Measurements from ENCODE around the gene DNMBP.
"Not testable (repeated sequence)": the region's sequence is repeated elsewhere in the genome, so short reads cannot be mapped to it uniquely, and the experiment has no call there.

Gene DNMBP

DNA sequence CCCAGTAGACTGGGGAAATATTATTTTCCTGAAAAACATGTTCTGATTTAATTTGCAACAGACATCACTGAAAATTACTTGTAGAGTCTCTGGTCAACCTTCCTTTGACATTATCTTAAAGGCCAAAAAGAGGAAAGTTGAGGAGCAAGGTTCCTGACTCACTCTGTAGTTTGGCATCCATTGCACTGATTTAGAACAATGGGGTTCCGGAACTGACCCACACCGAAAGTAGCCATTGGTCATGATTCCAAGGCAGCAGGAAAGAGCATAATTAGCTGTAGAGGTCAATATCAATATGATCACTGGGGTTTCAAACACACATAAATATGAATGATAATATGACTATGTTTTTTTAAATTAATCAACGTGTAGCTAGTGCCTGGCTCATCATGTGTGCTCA, 65.8 kb downstream of the DNMBP start:
- DNase-seq: no peak

DNA sequence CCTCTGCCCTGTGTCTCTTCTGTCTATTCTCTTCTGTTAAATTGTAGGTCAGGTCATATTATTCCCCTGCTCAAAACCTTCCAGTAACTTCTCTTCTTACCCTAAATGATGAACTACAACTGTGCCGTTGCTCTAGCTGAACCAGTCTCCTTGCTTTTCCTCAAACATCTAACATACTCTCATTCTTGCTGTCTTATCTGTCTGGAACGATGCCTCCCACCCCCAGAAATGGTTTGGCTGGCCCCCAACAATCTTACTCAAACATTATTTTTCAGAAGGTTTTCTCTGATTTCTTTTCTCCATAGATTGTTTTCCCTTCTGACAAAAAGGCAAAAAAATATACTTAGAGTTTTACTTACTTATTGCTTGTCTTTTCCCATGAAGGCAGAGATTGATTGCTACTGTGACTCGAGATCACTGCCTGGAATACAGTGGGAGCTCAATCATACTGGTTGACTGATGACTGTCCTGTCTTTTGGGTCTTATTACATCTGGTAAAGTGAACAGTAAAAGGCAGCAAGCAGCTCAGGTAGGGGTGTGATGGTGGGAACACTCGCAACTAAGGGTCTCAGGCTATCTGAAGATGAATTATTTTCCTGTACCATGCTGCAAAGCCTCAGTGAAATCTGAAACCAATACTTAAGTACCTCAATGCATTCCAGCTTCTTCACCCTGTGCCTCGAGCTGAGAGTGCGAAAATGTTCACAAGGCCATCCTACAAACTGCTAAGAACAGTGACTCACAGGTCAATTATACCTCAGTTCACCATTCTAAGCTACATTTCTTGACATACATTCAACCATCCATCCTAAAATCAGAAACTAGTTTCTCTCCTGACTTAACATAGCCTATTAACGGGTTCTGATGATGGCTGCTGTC, 67.6 kb downstream of the DNMBP start:
- no peak for DNase-seq

DNA sequence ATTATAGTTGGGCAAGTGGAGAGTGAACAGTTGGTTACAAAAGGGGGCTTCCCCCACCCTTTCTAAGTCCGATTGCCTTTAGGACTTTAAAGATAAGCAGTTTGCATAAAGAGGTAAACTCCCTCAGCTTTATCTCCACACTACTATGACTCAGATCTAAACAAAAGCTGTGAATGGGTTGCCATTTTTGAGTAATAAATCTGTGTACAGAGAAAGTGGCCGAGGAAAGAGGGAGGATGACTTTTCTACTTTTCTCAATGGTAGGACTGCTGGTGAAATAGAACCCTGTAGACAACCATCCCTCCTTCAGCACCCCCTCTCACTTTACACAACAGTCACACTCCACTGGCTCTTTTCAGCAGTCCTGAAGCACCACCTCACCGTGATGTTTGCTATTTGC, 71.2 kb downstream of the DNMBP start:
- DNase-seq: no peak

DNA sequence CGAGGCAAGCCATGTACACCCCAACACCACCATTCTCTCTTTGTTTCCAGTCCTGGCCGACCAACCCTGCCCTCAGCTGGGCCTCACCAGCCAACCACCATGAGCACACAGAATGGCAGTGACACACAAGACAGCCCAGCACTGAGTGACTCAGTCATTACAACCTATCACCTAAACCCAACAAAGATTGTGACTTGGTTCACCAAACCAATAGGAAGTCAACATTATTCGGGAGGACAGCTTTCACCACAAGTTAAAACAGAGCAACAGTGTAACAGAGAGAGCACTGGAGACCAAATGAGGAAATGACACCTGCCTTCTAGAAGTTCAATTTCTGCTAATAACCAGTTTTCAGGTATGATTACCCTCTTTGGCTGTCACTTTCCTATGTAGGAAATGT, 72.1 kb downstream of the DNMBP start:
- no peak for DNase-seq

DNA sequence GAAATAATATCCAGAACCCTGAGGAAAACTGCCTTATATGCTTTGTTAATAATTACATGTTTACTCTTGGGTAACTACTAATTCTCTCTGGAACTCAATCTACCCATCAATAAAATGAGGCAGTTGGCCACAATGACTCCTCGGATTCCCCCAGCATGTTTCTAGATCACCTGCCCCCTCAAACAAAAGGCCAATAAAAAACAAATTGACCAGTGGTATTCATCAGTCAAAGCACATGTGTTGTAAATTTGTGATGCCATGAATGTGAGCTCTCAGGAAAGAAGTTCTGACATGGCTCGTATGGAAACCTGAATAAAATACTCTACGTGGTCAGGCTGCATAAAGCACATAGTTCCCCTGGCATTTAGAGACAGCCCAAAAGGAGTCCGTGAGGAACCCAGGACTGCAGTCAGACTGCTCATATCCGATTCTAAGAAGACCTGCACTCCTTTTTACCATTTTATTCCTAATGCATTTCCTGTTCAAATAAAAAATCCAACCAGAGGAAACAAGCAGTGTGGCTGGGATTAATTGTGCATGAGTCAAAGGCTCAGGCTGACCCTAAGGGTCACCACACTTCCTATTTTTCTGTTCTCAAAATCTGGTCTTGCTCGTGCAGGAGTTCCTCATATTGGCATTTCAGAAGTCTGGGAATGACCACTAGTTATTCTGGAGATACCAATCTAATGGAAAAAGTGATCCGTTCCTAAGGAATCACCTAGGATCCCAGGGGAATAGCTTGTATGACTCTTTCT, 77.4 kb downstream of the DNMBP start:
- not testable (repeated sequence) for DNase-seq

DNA sequence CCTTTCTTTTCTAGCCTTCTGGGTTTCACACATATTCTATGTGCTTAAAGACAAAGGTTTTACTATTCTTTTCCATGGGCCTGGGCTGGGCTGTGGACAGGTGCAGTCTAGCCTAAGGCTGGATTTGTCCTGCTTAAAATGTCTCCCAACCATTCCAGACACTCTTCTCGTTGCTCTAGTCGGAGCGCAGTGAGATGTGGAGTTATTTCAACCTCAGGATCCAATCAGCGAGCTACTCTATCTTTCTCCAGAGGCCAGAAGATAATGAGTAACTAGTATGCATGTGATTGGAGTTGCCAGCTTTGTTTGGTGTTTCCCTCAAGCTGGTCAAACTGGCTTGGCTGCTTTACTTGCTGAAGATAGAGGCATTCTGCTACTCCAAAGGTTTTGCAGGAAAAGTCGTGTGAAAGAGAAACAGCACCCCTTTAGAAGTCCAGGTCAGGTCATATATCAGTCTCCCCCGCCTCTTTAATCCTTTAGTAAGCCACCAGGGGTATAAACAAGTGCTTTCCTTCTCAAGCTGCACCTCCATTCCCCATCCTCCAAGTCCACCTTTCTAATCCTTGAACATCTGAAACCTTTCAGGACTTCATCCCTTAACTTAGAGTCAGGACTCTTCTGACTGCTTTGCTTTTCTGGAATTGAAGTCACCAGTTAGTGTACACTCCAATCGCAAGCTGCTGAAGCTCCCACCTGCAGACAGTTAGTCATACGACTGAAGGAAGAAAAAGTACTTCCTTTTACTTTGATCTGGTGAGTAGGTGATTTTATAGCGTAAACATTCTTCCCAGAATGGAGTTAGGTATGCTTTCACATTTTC, 78.8 kb downstream of the DNMBP start:
- DNase-seq: no peak

DNA sequence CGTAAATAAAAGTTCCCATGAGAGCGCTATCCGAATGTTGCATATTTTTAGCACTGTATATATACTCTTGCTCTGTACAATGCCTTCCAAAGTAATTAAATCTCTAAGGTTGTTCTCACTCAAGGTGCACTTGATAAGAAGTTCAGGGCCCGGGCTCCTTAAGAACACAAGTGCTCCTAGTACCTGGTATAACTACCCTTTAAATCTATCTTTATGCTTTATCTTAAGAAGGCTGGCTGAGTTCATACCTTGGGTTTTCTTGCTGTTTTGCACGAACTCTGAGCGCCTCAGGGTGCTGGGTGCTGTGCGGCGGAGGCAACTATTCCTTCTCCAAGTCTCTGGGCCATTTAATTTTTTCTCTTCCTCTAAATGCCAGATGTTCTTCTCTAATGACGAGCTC, 80.4 kb downstream of the DNMBP start:
- DNase-seq: no peak

DNA sequence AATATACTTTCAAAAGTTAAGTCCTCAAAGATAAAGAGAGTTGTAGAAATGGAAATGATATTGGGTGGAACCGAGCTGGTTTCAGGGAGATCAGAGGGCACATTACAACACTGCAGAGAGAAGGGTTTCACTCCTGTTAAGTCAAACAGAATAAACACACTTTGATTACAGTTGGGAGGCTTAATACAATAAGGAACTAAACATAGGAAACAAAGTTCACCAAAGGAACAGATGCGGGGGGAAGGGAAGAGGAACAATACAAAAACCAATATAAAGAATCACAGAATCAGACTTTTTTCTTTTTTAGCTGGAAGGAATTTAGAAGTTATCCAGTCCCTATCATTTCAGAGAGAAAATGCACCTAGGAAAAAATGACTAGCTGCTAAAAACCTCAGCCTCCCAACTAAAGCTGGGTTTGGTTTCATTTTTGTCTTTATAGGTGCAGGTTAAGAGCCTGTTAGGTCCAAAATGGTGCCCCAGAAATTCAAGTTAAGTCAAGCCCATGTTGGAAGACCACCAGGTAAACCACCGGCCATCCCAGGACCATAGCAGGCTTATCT, 81.9 kb downstream of the DNMBP start:
- peak; percentile 13 to 20 for DNase-seq

DNA sequence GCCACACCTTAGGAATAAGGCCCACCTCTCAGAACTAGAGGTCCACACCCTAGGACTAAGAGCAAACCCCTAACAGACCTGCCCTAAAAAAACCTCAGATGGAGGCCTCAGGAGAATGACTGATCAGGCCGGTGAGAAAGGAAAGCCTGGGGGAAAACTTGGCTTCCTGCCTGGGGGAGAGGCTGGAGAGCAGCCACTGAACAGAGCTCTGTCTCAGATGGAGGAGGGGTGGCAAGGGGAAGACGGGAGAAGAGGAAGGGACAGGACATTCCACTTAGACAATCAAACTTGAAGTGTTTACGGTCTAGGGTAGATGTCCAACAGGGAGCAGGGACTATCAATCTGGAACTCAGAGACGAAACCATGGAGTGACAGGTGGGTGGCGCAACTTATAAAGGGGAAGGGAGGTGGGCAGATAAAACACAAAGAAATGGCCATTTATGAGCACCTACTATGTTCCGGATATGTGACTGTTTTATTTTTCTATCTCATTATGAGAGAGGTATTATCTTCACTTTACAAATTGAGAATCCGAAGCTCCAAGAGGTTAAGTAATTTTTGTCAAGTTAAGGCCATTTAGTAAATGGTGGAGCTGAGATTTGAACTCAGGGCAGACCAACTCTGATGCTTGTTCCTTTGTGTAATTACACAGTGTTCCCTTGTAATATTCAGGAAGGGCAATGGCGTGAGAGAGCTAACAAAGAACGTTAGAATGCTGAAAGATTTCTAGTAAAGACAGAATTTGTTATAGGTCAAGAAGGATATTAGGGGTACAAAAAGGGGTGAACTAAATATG, 82.6 kb downstream of the DNMBP start:
- DNase-seq: no peak

DNA sequence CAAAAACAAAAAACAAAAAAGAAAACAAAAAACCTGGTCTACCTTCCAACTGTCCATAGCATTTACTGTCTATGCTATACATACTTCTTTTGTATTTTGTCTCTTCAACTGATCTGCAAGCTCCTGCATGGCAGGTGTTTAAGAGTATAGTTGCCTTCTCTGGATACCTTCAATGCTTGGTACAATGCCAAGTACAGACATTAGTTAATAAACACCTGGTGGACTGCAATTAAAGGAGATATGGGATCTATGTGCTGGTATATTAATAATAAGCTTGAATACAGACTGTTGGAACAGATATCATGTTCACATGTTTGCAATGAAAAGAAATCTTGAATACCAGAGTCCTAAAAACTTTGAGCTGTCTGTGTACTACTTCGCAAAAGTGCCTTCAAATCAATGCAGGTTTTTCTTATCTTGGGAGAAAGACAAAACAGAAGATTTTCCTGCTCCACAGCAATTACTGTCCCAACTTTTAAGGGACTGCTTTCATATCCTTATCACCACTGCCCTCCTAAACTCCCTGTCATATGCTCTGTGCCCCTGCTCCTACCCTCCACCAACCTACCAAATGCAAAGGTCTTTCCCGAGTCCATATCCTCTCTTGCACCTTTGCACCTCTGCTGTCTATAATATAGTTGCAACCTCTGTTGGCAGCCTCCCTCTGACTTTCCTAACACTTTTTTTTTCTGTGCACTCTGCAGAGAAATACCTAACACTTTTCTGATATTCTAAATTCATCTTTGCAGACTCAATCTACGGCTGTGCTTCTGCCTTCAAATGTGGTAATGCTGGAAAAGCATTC, 85.1 kb downstream of the DNMBP start:
- DNase-seq: no peak

DNA sequence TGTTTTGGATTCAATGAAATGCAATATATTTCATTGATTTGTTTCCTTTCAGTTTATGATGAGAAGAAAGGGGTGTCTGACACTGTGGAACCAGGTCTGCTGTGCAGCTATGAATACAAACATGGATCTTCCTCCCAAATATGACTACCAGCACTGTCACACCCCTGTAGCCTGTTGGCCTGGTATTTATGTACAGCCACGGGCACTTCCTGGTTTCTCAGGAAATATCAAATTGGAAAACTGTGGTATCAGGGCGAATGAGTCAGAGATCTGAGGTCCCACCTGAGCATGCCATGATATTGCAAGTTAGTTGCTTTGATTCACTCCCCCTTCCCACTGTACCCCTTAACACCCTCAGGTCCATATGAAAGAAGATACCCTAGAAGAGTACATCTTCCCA, 87.8 kb downstream of the DNMBP start:
- DNase-seq: no peak

DNA sequence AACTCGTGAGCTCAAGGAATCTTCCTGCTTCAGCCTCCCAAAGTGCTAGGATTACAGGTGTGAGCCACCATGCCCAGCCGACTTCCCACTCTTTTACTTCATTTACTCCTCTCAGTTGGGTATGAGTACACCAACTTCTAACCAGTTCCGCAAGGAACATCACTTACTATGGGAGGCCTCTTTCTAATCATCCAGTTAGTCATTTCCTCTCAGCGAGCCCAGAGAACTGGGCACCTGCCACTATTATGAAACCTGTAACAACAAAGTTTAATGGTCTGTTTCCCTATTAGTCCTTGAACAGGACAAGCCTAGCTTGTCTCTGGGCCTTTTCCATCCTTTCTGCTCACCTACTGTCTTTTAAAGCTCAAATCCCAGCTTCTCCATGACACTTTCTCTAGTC, 88.8 kb downstream of the DNMBP start:
- DNase-seq: no peak

DNA sequence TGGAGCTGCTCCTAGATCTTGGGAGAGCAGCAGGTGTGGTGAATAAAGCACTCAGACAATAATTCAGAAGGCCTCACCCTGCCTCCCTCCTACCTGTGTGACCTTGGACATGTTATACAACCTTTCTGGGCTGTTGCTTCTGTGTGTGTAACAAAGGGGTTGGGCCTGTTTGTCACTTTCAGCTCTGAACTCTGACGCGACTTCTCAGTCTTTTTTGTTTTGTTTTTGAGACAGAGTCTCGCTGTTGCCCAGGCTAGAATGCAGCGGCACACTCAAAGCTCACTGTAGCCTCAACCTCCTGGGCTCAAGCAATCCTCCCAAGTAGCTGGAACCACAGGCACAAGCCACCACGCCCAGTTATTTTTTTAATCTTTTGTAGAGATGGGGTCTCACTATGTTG, 89.3 kb downstream of the DNMBP start:
- no peak for DNase-seq

DNA sequence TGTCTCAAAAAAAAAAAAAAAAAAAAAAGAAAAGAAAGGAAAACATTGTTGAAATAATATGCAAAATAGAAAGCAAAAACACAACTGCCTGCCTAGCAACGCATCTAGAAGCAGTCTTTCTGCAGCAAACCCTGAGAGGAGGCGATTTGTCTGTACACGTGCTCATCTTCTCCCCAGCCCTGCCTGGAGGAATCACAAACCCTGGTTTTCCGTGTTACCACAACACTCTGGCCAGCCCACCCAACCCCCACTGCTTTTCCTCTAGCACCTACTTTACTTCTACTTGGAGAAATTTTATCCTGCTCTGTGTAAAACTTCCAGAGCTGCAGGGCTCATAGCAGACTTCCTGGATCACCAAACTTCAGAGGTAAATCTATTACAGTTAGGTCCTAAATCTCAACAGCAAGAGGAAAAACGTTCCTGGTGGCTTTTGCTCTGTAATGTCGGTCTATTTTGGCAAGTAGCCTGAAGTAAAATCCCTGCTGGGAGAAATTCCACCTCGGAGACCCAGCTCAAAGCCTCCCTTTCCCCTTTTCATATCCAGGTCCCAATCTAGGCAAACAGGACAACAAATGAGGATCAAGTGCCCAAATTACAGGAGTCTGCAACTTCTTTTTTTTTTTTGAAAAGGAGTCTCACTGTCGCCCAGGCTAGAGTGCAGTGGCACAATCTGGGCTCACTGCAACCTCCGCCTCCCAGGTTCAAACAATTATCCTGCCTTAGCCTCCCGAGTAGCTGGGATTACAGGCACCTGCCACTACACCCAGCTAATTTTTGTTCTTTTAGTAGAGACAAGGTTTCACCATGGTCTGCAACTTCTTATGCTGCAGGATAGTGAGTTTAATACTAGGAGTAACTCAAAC, 91.6 kb downstream of the DNMBP start:
- no peak for DNase-seq

DNA sequence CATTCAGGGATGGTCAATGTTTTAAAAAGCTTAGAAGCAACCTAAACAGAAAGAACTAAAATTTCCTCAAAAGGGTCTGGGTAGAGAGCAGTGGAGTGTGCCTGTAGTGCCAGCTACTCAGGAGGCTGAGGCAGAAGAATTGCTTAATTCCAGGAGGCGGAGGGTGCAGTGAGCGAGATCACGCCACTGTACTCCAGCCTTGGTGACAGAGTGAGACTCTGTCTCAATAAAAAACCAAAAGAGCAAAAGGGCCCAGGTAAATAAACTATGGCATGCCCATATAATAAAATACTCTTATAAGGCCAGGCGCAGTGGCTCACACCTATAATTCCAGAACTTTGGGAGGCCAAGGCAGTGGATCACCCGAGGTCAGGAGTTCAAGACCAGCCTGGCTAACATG, 93.0 kb downstream of the DNMBP start:
- no peak for DNase-seq

DNA sequence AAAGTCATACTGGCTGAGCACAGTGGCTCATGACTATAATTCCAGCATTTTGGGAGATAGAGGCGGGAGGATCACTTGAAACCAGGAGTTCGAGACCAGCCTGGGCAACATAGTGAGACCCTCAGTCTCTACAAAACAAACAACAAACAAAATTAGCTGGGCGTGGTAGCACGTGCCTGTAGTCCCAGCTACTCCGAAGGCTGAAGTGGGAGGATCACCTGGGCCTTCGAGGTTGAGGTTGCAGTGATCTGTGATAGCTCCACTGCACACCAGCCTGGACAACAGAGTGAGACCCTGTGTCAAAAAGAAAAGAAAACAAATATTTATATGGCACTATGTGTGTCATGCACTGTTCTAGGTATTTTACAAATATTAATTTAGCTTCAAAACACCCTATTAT, 94.3 kb downstream of the DNMBP start:
- no peak for DNase-seq

DNA sequence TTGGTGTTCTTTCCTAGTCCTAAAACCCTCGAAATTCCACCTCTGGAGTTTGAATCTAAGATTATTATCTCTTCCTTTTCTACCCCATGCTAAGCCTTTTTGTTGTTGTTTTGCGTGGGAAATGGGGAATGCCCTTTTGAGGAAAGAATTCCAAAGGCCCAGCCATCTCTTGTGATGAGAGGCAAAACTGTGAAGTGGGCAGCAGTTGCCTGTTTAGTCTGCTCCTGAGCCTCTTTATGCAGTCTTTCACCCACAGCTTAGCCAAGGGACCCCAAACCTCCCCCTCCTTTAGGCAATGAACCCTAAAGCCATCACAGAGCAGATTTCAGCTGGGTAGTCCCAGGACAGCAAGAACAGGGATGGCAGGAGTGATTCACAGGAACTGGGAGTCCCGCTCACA, 95.5 kb downstream of the DNMBP start:
- DNase-seq: no peak

DNA sequence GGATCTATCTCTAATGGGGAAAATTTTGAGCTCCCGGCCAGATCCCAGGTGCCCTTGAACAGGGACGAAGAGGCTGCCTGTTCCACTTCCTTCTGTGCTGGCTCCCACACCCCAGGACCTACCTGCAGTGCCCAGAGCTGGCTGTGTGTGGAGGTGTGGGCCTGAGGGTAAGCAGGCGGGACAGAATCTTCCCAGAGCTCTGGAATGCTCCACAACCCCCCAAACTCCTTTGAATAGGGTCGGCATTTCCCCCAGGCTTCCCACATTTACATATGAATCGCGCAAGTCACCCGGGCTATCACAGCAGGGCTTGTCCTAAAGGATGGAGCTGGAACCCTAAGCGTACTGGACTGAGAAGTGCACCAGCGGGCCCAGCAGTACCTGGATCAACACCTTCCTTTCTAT, 95.9 kb downstream of the DNMBP start:
- DNase-seq: no peak

DNA sequence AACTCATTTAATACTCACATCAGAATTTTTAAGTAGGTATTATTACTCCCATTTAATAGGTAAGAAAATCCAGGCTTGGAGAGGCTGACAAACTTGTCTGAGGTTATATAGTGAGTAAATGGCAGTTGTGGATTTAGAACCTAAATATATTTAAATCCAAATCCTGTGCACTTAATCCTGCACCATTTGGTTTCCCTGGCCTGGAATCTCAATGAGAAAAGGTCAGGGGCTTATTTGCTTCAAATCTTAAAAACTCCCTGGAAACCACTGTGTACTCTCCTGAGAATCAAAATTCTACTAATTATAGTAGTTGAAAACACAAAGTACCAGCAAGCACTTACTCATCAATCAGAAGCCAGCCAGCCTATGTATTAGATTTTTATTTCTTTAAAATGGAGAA, 97.7 kb downstream of the DNMBP start:
- no peak for DNase-seq

DNA sequence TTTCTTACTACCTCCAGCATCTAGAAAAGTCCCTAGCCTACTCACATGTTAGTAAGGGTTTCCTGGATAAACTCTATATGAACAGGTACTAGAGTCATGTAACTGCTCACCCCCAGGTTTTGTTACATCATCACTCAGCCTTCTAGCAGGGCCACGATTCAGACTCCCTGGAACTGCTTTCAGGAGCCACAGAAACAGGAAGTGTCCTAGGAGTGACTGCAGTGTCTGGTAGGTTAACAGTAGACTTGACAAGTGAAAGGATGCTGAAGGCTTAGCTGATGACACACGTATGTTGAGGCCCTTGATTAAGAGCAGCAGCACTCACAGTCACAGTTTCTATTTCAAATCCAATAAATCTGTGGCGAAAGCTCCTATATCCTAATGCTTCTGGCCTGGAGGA, 101.2 kb downstream of the DNMBP start:
- peak; percentile 10 to 24 for DNase-seq

All from Kasumi-1 (cell line).